OCI-LY1 (cell line): ENCODE data around the gene PAEP.

Experiments used
- EZH2 ChIP-seq: fragments of 200-600 bp; sonication (generic), shearing (Covaris generic); IDR thresholded peaks from 2 replicates; pipeline ENCODE4 v1.8.0; 2017; ENCODE audit warnings: borderline replicate concordance, mixed run types, mild to moderate bottlenecking, antibody characterized with exemption, low read length, moderate library complexity, mixed read lengths
- TF ChIP-seq, protein P1 (sequence below): fragments of 200-600 bp; sonication (generic), shearing (Covaris generic); IDR thresholded peaks from 2 replicates; pipeline ENCODE4 v1.5.1; 2017; ENCODE audit warnings: mild to moderate bottlenecking, antibody characterized with exemption, low read length, moderate library complexity, mixed read lengths

DNA sequence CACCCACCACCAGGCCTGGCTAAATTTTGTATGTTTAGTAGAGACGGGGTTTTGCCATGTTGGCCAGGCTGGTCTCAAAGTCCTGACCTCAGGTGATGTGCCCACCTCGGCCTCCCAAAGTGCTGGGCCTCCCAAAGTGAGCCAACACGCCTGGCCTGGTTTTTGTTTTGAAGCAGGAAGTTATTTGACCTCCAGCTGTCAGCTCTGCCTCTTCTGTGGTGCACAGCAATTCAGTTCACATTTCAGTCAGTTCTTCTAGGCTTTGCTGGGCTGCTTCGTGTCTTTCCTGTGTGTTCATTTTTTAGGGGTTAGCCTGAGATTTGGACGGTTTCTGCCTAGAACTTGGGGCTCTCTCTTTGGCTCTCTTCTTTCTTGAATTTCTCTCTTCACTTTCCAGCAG lies 31.4 kb upstream of the PAEP start:
- TF ChIP-seq, protein P1, sequence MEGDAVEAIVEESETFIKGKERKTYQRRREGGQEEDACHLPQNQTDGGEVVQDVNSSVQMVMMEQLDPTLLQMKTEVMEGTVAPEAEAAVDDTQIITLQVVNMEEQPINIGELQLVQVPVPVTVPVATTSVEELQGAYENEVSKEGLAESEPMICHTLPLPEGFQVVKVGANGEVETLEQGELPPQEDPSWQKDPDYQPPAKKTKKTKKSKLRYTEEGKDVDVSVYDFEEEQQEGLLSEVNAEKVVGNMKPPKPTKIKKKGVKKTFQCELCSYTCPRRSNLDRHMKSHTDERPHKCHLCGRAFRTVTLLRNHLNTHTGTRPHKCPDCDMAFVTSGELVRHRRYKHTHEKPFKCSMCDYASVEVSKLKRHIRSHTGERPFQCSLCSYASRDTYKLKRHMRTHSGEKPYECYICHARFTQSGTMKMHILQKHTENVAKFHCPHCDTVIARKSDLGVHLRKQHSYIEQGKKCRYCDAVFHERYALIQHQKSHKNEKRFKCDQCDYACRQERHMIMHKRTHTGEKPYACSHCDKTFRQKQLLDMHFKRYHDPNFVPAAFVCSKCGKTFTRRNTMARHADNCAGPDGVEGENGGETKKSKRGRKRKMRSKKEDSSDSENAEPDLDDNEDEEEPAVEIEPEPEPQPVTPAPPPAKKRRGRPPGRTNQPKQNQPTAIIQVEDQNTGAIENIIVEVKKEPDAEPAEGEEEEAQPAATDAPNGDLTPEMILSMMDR: no peak
- TF ChIP-seq EZH2: no peak
